Midbrain (tissue), 1 donor: Measurements from ENCODE around the gene TEKT3.

Source experiments
- DNase-seq: peaks from one replicate; lab custom pipeline; 2025; lab: John Stamatoyannopoulos, UW

Gene TEKT3

GRCh38 chr17:15341385-15341849 lies at the start of gene TEKT3:
Gene TEKT3, minus strand, starts transcription at chr17:15341597. Its CDS starts 10,012 bp downstream, at chr17:15331585.
- DNase-seq = peak; percentile 72

GRCh38 chr17:15388356-15389041 lies 47.1 kb upstream of the TEKT3 start:
- DNase-seq = no peak

GRCh38 chr17:15386083-15386482 lies 44.7 kb upstream of the TEKT3 start:
- no peak for DNase-seq

- DNase-seq = no peak
These were observed 43.9 kb upstream of the TEKT3 start for GRCh38 chr17:15385305-15385704.

GRCh38 chr17:15384142-15384787 lies 42.9 kb upstream of the TEKT3 start:
- peak; percentile 64 for DNase-seq

GRCh38 chr17:15382914-15383313 lies 41.5 kb upstream of the TEKT3 start:
- DNase-seq = no peak

GRCh38 chr17:15381707-15382106 lies 40.3 kb upstream of the TEKT3 start:
- no peak for DNase-seq

GRCh38 chr17:15380446-15380845 lies 39.0 kb upstream of the TEKT3 start:
- no peak for DNase-seq

GRCh38 chr17:15379659-15380058 lies 38.3 kb upstream of the TEKT3 start:
- DNase-seq = no peak

GRCh38 chr17:15378243-15378642 lies 36.8 kb upstream of the TEKT3 start:
- DNase-seq = no peak

GRCh38 chr17:15377616-15378015 lies 36.2 kb upstream of the TEKT3 start:
- DNase-seq = peak; percentile 70

- DNase-seq = no peak
These were observed 35.8 kb upstream of the TEKT3 start for GRCh38 chr17:15377200-15377599.

GRCh38 chr17:15371376-15372130 lies 30.2 kb upstream of the TEKT3 start:
- no peak for DNase-seq

GRCh38 chr17:15368600-15368999 lies 27.2 kb upstream of the TEKT3 start:
- no peak for DNase-seq

- DNase-seq = peak; percentile 1
These were observed 24.6 kb upstream of the TEKT3 start for GRCh38 chr17:15366026-15366425.

GRCh38 chr17:15364615-15365014 lies 23.2 kb upstream of the TEKT3 start:
- DNase-seq = no peak

GRCh38 chr17:15363702-15364101 lies 22.3 kb upstream of the TEKT3 start:
- DNase-seq = no peak

GRCh38 chr17:15361592-15361991 lies 20.2 kb upstream of the TEKT3 start:
- DNase-seq = no peak

GRCh38 chr17:15361151-15361550 lies 19.8 kb upstream of the TEKT3 start:
- no peak for DNase-seq

- DNase-seq = no peak
These were observed 12.9 kb upstream of the TEKT3 start for GRCh38 chr17:15354256-15354655.

- no peak for DNase-seq
These were observed 10.5 kb upstream of the TEKT3 start for GRCh38 chr17:15351925-15352324.

- DNase-seq = no peak
These were observed 10.1 kb upstream of the TEKT3 start for GRCh38 chr17:15351478-15351840.
